Stomach (tissue), 4 donors: Measurements from ENCODE around the gene MIPEP.

Source experiments
- CTCF ChIP-seq, 7 experiments: fragments of 450-650 bp in 4 of 7; fragments of 200-600 bp in 3 of 7; sonication (generic) in 3 of 7; IDR thresholded peaks; one replicate each; pipeline ENCODE4 v1.5.1; 2016 to 2019; ENCODE audit warnings: antibody characterized with exemption in 7 of 7, control low read depth in 2 of 7, mild to moderate bottlenecking in 1 of 7
- POLR2A ChIP-seq, 4 donors: fragments of 450-650 bp; IDR thresholded peaks; one replicate each; pipeline ENCODE4 v1.6.1; 2016; ENCODE audit warnings: antibody characterized with exemption in 4 of 4, control low read depth in 2 of 4, mild to moderate bottlenecking in 1 of 4, moderate library complexity in 1 of 4

GRCh38 chr13:23692816-23693215 lies 196.4 kb downstream of the MIPEP start:
- TF ChIP-seq CTCF (IDR thresholded peaks at IDR 0.05) = no peak
- no peak for TF ChIP-seq POLR2A (IDR thresholded peaks at IDR 0.05)
